HepG2 (cell line): ENCODE measurements around the gene KLHL40. TPM values are rescaled to one million over a fixed set of nuclear protein-coding genes. Genes with fewer than 3 reads are reported as not detected.

ENCODE experiments used
- ATAC-seq: fragments of 200-7000 bp; cut with Tn5 transposase; 3 replicates; pipeline ENCODE4 v1.9.1; 2020; ENCODE audit warnings: mild to moderate bottlenecking, moderate library complexity
- BruUV-seq: library from RNA; stranded (reverse); fragments of 400-500 nt; replicated peaks from 2 replicates; lab custom pipeline; 2021; lab: Mats Ljungman, UMichigan
- CTCF ChIA-PET: fragments of 300-600 bp; formaldehyde crosslinking; extraction: SDS; loops from one replicate; lab custom pipeline; 2021; ENCODE audit warnings: low total read pairs, inconsistent platforms, low intra/inter-chr PET ratio; lab: Yijun Ruan, JAX
- POLR2A ChIA-PET: fragments of 350-600 bp; sonication (Branson Sonifier 250); formaldehyde crosslinking; loops from one replicate; lab custom pipeline; 2020; ENCODE audit warnings: antibody characterized with exemption, inconsistent platforms; lab: Yijun Ruan, JAX
- DNase-seq: peaks from one replicate; pipeline ENCODE4 v3.0.0-alpha.2; 2015; ENCODE audit warnings: low spot score
- FAIRE-seq: peaks from 3 replicates; lab custom pipeline; 2011; peaks lifted over from hg19 to GRCh38; lab: Jason Lieb, UNC
- H2AFZ ChIP-seq: one replicate; pipeline ENCODE4 v1.6.1; 2011; ENCODE audit warnings: low read length, inconsistent platforms
- H3K27ac ChIP-seq: fragments of 300-600 bp; 3 replicates; pipeline ENCODE4 v1.8.0; 2011; ENCODE audit warnings: mixed run types, mild to moderate bottlenecking, mixed read lengths, low read length, inconsistent platforms; ENCODE audit not compliant: insufficient read depth; ENCODE audit errors: extremely low read length
- H3K27me3 ChIP-seq, 2 experiments: fragments of 200-600 bp in 1 of 2; 2 replicates in 1 of 2; 3 replicates in 1 of 2; pipeline versions ENCODE4 v1.6.0 to v1.8.0; 2011; ENCODE audit warnings: low read length in 2 of 2, mild to moderate bottlenecking in 2 of 2, moderate library complexity in 2 of 2, inconsistent platforms in 1 of 2; ENCODE audit not compliant: insufficient read depth in 2 of 2, control insufficient read depth in 1 of 2
- H3K36me3 ChIP-seq, 2 experiments: fragments of 200-600 bp in 1 of 2; replicated peaks in 1 of 2; 2 replicates in 1 of 2; 3 replicates in 1 of 2; pipeline versions ENCODE4 v1.5.1 to v1.8.0; 2011; ENCODE audit warnings: low read length in 2 of 2, inconsistent platforms in 1 of 2; ENCODE audit not compliant: insufficient read depth in 2 of 2, control insufficient read depth in 1 of 2
- H3K4me1 ChIP-seq: 2 replicates; pipeline ENCODE4 v1.5.1; 2012; ENCODE audit warnings: low read length, inconsistent platforms; ENCODE audit not compliant: insufficient read depth
- H3K4me2 ChIP-seq: 2 replicates; pipeline ENCODE4 v1.6.0; 2011; ENCODE audit warnings: low read depth, low read length, inconsistent platforms
- H3K4me3 ChIP-seq, 3 experiments: fragments of 200-600 bp in 1 of 3; sonication (generic), shearing (Covaris generic) in 1 of 3; replicated peaks in 1 of 3; 2 replicates each; pipeline ENCODE4 v1.5.1; 2011 to 2016; ENCODE audit warnings: low read length in 3 of 3, inconsistent platforms in 2 of 3, low read depth in 2 of 3, mild to moderate bottlenecking in 2 of 3, control low read depth in 1 of 3, mixed read lengths in 1 of 3; ENCODE audit not compliant: insufficient read depth in 1 of 3
- H3K79me2 ChIP-seq: one replicate; pipeline ENCODE4 v1.6.1; 2011; ENCODE audit warnings: low read length, inconsistent platforms; ENCODE audit not compliant: insufficient read depth
- H3K9ac ChIP-seq: 2 replicates; pipeline ENCODE4 v1.6.0; 2011; ENCODE audit warnings: mild to moderate bottlenecking, low read depth, low read length, inconsistent platforms; ENCODE audit not compliant: insufficient read depth
- H3K9me3 ChIP-seq: 2 replicates; pipeline ENCODE4 v1.5.1; 2012; ENCODE audit warnings: mild to moderate bottlenecking, low read length
- H4K20me1 ChIP-seq: 2 replicates; pipeline ENCODE4 v1.6.0; 2011; ENCODE audit warnings: inconsistent platforms, mild to moderate bottlenecking, low read length, moderate library complexity; ENCODE audit not compliant: insufficient read depth
- KDM5A ChIP-seq: fragments of 200-600 bp; sonication (generic); IDR thresholded peaks from 2 replicates; pipeline ENCODE4 v1.7.0; 2018; ENCODE audit warnings: antibody characterized with exemption, mild to moderate bottlenecking, low read length, borderline replicate concordance
- KDM6A ChIP-seq: IDR thresholded peaks from 2 replicates; pipeline ENCODE4 v1.6.1; 2016; ENCODE audit warnings: low read depth
- MEF2D ChIP-seq: sonication (generic); formaldehyde crosslinking; IDR thresholded peaks from 2 replicates; pipeline ENCODE4 v1.5.1; 2020; ENCODE audit warnings: mild to moderate bottlenecking, missing genetic modification reagents
- NCOA5 ChIP-seq: sonication (generic); formaldehyde crosslinking; IDR thresholded peaks from 2 replicates; pipeline ENCODE4 v1.4.0; 2020; ENCODE audit warnings: missing genetic modification reagents
- ZKSCAN5 ChIP-seq: sonication (generic); formaldehyde crosslinking; IDR thresholded peaks from 2 replicates; pipeline ENCODE4 v1.5.1; 2020; ENCODE audit warnings: mild to moderate bottlenecking, missing genetic modification reagents
- ZNF567 ChIP-seq: sonication (generic); formaldehyde crosslinking; IDR thresholded peaks from 2 replicates; pipeline ENCODE4 v1.8.1; 2023; ENCODE audit warnings: mild to moderate bottlenecking, missing genetic modification reagents, borderline replicate concordance
- WGBS: methylation state at CpG from one replicate; pipeline ENCODE4 v1.1.6; 2017; ENCODE audit warnings: low lambda C conversion rate; 5-methylcytosine and 5-hydroxymethylcytosine counted together
- in situ Hi-C: cut with HindIII; loops from 2 replicates; pipeline ENCODE4 v1.10.0; 2017; ENCODE audit warnings: low pct_unique_long_range_greater_than_20kb; ENCODE audit not compliant: extremely low pct_ligation_motif_present
- intact Hi-C: fragments of 100-400 bp; cut with micrococcal nuclease; formaldehyde crosslinking; loops from one replicate; pipeline ENCODE4 v1.10.0; 2022; ENCODE audit not compliant: unreplicated experiment
- polyA plus RNA-seq, 8 experiments: library from polyadenylated mRNA; depleted of rRNA in 3 of 8; stranded (reverse) in 7 of 8; unstranded in 1 of 8; fragments of >200 nt; fragmentation: Illumina TruSeq in 4 of 8; extraction: Trizol in 4 of 8; gene quantifications; 2 replicates each; pipeline versions ENCODE4 v1.2.1 to v1.2.3, GENCODE V29; 2011 to 2016; ENCODE audit warnings: low read depth in 4 of 8, missing spikeins in 1 of 8, mixed read lengths in 1 of 8; ENCODE audit not compliant: insufficient read depth in 1 of 8
- total RNA-seq, 5 experiments: library from RNA; depleted of rRNA; stranded (reverse); fragments of >200 nt; fragmentation: Illumina TruSeq; extraction: Trizol; gene quantifications; 2 replicates each; pipeline ENCODE4 v1.2.3, GENCODE V29; 2016; ENCODE audit warnings: low read depth in 1 of 5
- TF ChIP-seq, protein P1 (sequence below): sonication (generic); formaldehyde crosslinking; IDR thresholded peaks from 2 replicates; pipeline ENCODE4 v1.4.0; 2020; ENCODE audit warnings: mild to moderate bottlenecking, missing genetic modification reagents
- TF ChIP-seq, protein P2 (sequence below): sonication (generic); formaldehyde crosslinking; IDR thresholded peaks from 2 replicates; pipeline ENCODE4 v1.4.0; 2020; ENCODE audit warnings: missing genetic modification reagents

The KLHL40 gene
- total and polyA plus RNA-seq, 2 of the 13 experiments (the other 11 are each of a cell fraction or from before 2014, with no cell fraction given) = not detected

DNA sequence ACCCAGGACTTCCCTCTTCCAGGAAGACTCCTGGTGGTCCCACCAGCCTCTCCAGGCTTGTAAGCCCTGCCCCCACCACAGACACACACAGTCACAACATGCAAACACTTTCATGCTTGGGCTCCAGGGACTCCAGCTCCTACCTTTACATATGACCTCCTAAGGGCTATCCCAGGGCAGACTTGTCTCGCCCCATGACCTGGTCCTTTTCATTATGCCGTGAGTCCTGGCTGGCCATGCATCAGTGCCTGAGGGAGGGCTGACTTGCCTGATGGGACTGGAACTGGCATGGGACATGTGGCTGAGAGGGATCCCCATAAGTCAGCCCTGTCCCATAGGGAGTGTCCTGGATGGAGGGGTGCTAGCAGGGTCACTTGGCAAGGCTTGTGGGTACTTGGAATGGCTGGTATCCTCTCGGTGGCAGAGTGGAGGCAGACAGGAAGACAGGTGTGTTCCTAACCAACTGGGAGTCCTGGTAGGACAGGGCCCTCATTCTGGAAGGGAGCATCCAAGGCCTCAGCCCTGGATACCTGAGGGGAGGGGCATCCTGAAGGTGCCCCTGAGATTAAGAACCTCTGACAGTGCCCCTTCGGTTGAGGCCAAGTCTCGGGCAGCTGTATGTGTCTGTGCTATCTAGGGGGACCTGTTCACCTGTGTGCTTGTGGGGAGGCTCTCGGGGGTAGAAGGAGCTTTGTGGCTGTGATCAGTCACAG lies 17.8 kb downstream of the KLHL40 start:
- no peaks in the 10 kb centered on the region for H3K9me3 ChIP-seq
- no peaks in the 10 kb centered on the region for H3K79me2 ChIP-seq
- peaks cover 2 to 12% of the 10 kb centered on the region in 2 experiments; a peak in 3 of 5 replicates for H3K27me3 ChIP-seq
- no peak overlapping the region for H3K4me2 ChIP-seq
- H3K27ac ChIP-seq = no peak overlapping the region
- ATAC-seq (no peak), DNase-seq (no peak), FAIRE-seq (no peak)
- H3K4me3 ChIP-seq = no peak overlapping the region
- no peak overlapping the region for H2AFZ ChIP-seq
- no TSS peak for BruUV-seq
- ChIA-PET POLR2A (no interaction called here), CTCF (no interaction called here)
- in situ Hi-C loops = no loop called here
- 25% methylated on average over 3 of the region's 6 CpGs for WGBS
- H4K20me1 ChIP-seq = no peaks in the 10 kb centered on the region
- H3K9ac ChIP-seq = no peak overlapping the region
- no peaks in the 10 kb centered on the region for H3K36me3 ChIP-seq
- intact Hi-C loops = no loop called here
- no peaks in the 10 kb centered on the region for H3K4me1 ChIP-seq
- TF ChIP-seq NCOA5 (no peak), ZKSCAN5 (CRISPR knock-in tag) (no peak), KDM6A (CRISPR knock-in tag) (no peak), ZNF567 (CRISPR knock-in tag) (no peak), KDM5A (no peak), MEF2D (no peak)
- TF ChIP-seq, protein P1, sequence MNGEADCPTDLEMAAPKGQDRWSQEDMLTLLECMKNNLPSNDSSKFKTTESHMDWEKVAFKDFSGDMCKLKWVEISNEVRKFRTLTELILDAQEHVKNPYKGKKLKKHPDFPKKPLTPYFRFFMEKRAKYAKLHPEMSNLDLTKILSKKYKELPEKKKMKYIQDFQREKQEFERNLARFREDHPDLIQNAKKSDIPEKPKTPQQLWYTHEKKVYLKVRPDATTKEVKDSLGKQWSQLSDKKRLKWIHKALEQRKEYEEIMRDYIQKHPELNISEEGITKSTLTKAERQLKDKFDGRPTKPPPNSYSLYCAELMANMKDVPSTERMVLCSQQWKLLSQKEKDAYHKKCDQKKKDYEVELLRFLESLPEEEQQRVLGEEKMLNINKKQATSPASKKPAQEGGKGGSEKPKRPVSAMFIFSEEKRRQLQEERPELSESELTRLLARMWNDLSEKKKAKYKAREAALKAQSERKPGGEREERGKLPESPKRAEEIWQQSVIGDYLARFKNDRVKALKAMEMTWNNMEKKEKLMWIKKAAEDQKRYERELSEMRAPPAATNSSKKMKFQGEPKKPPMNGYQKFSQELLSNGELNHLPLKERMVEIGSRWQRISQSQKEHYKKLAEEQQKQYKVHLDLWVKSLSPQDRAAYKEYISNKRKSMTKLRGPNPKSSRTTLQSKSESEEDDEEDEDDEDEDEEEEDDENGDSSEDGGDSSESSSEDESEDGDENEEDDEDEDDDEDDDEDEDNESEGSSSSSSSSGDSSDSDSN (CRISPR knock-in tag) = no peak
- TF ChIP-seq, protein P2, sequence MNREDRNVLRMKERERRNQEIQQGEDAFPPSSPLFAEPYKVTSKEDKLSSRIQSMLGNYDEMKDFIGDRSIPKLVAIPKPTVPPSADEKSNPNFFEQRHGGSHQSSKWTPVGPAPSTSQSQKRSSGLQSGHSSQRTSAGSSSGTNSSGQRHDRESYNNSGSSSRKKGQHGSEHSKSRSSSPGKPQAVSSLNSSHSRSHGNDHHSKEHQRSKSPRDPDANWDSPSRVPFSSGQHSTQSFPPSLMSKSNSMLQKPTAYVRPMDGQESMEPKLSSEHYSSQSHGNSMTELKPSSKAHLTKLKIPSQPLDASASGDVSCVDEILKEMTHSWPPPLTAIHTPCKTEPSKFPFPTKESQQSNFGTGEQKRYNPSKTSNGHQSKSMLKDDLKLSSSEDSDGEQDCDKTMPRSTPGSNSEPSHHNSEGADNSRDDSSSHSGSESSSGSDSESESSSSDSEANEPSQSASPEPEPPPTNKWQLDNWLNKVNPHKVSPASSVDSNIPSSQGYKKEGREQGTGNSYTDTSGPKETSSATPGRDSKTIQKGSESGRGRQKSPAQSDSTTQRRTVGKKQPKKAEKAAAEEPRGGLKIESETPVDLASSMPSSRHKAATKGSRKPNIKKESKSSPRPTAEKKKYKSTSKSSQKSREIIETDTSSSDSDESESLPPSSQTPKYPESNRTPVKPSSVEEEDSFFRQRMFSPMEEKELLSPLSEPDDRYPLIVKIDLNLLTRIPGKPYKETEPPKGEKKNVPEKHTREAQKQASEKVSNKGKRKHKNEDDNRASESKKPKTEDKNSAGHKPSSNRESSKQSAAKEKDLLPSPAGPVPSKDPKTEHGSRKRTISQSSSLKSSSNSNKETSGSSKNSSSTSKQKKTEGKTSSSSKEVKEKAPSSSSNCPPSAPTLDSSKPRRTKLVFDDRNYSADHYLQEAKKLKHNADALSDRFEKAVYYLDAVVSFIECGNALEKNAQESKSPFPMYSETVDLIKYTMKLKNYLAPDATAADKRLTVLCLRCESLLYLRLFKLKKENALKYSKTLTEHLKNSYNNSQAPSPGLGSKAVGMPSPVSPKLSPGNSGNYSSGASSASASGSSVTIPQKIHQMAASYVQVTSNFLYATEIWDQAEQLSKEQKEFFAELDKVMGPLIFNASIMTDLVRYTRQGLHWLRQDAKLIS (CRISPR knock-in tag) = no peak
